ENCODE measurements around the gene HSPA1A. TPM values are rescaled to one million over a fixed set of nuclear protein-coding genes. Genes with fewer than 3 reads are reported as not detected.

HSPA1A gene
- total RNA-seq, 1 experiment from 2014 or later: 57.2 TPM

GRCh38 chr6:31864818-31865204, 49.5 kb downstream of the HSPA1A start (continued):
- no peak for TF ChIP-seq HMGXB4 (CRISPR knock-in tag; IDR thresholded peaks at IDR 0.05)

GRCh38 chr6:31865205-31866118, 50.1 kb downstream of the HSPA1A start:
- Mint-ChIP-seq H3K4me1 (peaks cover 21% of the 10 kb centered on the region), H3K36me3 (no peaks in the 10 kb centered on the region), H3K27ac (peak overlapping the region; percentile 41; the same call in 1 of the 2 replicates), H3K4me3 (peak overlapping the region; percentile 97), H3K9me3 (no peaks in the 10 kb centered on the region), H3K27me3 (ENCODE audit: low read depth) (peaks cover 2% of the 10 kb centered on the region; the same call in 1 of the 2 replicates)
- CTCF ChIA-PET: interaction anchor here (1.1 kb wide), 1 partner anchor 92 kb away, joined by 3 read pairs; no protein-coding TSS in a partner anchor
- ATAC-seq (no peak), DNase-seq (ENCODE audit: low spot score) (no peak)
- TF ChIP-seq GABPB1 (CRISPR knock-in tag; IDR thresholded peaks at IDR 0.05) (peak; percentile 76), ZNF671 (CRISPR knock-in tag; IDR thresholded peaks at IDR 0.05) (no peak), ZSCAN18 (CRISPR knock-in tag; IDR thresholded peaks at IDR 0.05) (no peak), NR1H2 (CRISPR knock-in tag; IDR thresholded peaks at IDR 0.05) (no peak), ZNF425 (CRISPR knock-in tag; conservative IDR thresholded peaks at IDR 0.05) (no peak)
- POLR2A ChIA-PET: no interaction called here

Other genes with a start within 250 kb of the HSPA1A start
- 0.46 to 1.2 TPM (median 0.87 TPM) in 3 replicates for gene LTA, start 243.3 kb upstream of the HSPA1A start, total RNA-seq (2021)
- 0.23 to 0.46 TPM (median 0.31 TPM) in 3 replicates for gene TNF, start 240.0 kb upstream of the HSPA1A start, total RNA-seq (2021)
- 1.0 to 1.5 TPM (median 1.3 TPM) in 3 replicates for gene LTB, start 233.1 kb upstream of the HSPA1A start, total RNA-seq (2021)
- 0.34 to 0.66 TPM in 2 of 3 replicates, not detected in the other for gene LST1, start 229.3 kb upstream of the HSPA1A start, total RNA-seq (2021)
- not detected in 3 replicates for gene NCR3, start 222.5 kb upstream of the HSPA1A start, total RNA-seq (2021)
- 5.4 to 8.5 TPM (median 7.1 TPM) in 3 replicates for gene AIF1, start 200.3 kb upstream of the HSPA1A start, total RNA-seq (2021)
- 372 to 381 TPM (median 373 TPM) in 3 replicates for gene PRRC2A, start 194.8 kb upstream of the HSPA1A start, total RNA-seq (2021)
- gene BAG6, start 162.9 kb upstream of the HSPA1A start, total RNA-seq (2021): 366 to 410 TPM (median 396 TPM) in 3 replicates
- gene APOM, start 159.6 kb upstream of the HSPA1A start, total RNA-seq (2021): 3.5 to 4.6 TPM (median 4.3 TPM) in 3 replicates
- gene C6orf47, start 154.8 kb upstream of the HSPA1A start, total RNA-seq (2021): 14.0 to 16.3 TPM (median 14.3 TPM) in 3 replicates
- gene GPANK1, start 150.5 kb upstream of the HSPA1A start, total RNA-seq (2021): 24.3 to 29.1 TPM (median 26.4 TPM) in 3 replicates
- gene CSNK2B, start 149.5 kb upstream of the HSPA1A start, total RNA-seq (2021): 153 to 183 TPM (median 161 TPM) in 3 replicates
- gene LY6G5B, start 145.6 kb upstream of the HSPA1A start, total RNA-seq (2021): 10.7 to 15.7 TPM (median 11.0 TPM) in 3 replicates
- 0.98 to 1.6 TPM (median 1.0 TPM) in 3 replicates for gene LY6G5C, start 134.5 kb upstream of the HSPA1A start, total RNA-seq (2021)
- 28.6 to 30.3 TPM (median 29.8 TPM) in 3 replicates for gene ABHD16A, start 112.2 kb upstream of the HSPA1A start, total RNA-seq (2021)
- not detected in 3 replicates for gene LY6G6F, start 108.7 kb upstream of the HSPA1A start, total RNA-seq (2021)
- gene LY6G6D, start 100.2 kb upstream of the HSPA1A start, total RNA-seq (2021): not detected in 3 replicates
- 0.21 to 0.35 TPM in 2 of 3 replicates, not detected in the other for gene LY6G6C, start 93.8 kb upstream of the HSPA1A start, total RNA-seq (2021)
- gene MPIG6B, start 92.2 kb upstream of the HSPA1A start, total RNA-seq (2021): 0.09 to 0.11 TPM (median 0.11 TPM) in 3 replicates
- 62.2 to 67.3 TPM (median 65.8 TPM) in 3 replicates for gene DDAH2, start 86.2 kb upstream of the HSPA1A start, total RNA-seq (2021)
- 229 to 244 TPM (median 230 TPM) in 3 replicates for gene CLIC1, start 79.0 kb upstream of the HSPA1A start, total RNA-seq (2021)
- gene MSH5, start 75.5 kb upstream of the HSPA1A start, total RNA-seq (2021): 43.1 to 62.3 TPM (median 56.1 TPM) in 3 replicates
- gene SAPCD1, start 52.9 kb upstream of the HSPA1A start, total RNA-seq (2021): 13.3 to 16.9 TPM (median 13.7 TPM) in 3 replicates
- 1.2 to 1.8 TPM (median 1.4 TPM) in 3 replicates for gene VWA7, start 38.2 kb upstream of the HSPA1A start, total RNA-seq (2021)
- 147 to 177 TPM (median 161 TPM) in 3 replicates for gene VARS1, start 19.8 kb upstream of the HSPA1A start, total RNA-seq (2021)
- 104 to 121 TPM (median 119 TPM) in 3 replicates for gene LSM2, start 8.6 kb upstream of the HSPA1A start, total RNA-seq (2021)
- gene HSPA1L, start 260 bp upstream of the HSPA1A start, total RNA-seq (2021): 1.2 to 2.1 TPM (median 1.9 TPM) in 3 replicates
- 75.3 to 105 TPM (median 96.4 TPM) in 3 replicates for gene HSPA1B, start 12.2 kb downstream of the HSPA1A start, total RNA-seq (2021)
- 42.6 to 44.8 TPM (median 42.8 TPM) in 3 replicates for gene NEU1, start 47.3 kb downstream of the HSPA1A start, total RNA-seq (2021)
- 3.1 to 3.5 TPM (median 3.5 TPM) in 3 replicates for gene SLC44A4, start 63.5 kb downstream of the HSPA1A start, total RNA-seq (2021)
- 137 to 169 TPM (median 168 TPM) in 3 replicates for gene EHMT2, start 82.2 kb downstream of the HSPA1A start, total RNA-seq (2021)
- 24.0 to 46.2 TPM (median 44.1 TPM) in 3 replicates for gene ZBTB12, start 86.5 kb downstream of the HSPA1A start, total RNA-seq (2021)
- gene C2, start 112.2 kb downstream of the HSPA1A start, total RNA-seq (2021): 1.3 TPM in 3 replicates
- gene CFB, start 130.6 kb downstream of the HSPA1A start, total RNA-seq (2021): 1.4 to 2.7 TPM (median 1.4 TPM) in 3 replicates
- gene NELFE, start 143.4 kb downstream of the HSPA1A start, total RNA-seq (2021): 73.8 to 88.7 TPM (median 79.0 TPM) in 3 replicates
- 80.0 to 84.0 TPM (median 81.8 TPM) in 3 replicates for gene SKIC2, start 143.6 kb downstream of the HSPA1A start, total RNA-seq (2021)
- 13.8 to 16.5 TPM (median 15.7 TPM) in 3 replicates for gene DXO, start 156.6 kb downstream of the HSPA1A start, total RNA-seq (2021)
- 3.8 to 5.2 TPM (median 4.2 TPM) in 3 replicates for gene C4A, start 166.5 kb downstream of the HSPA1A start, total RNA-seq (2021)
- 3.7 to 5.1 TPM (median 5.0 TPM) in 3 replicates for gene C4B, start 199.3 kb downstream of the HSPA1A start, total RNA-seq (2021)
- 1.2 to 1.5 TPM (median 1.4 TPM) in 3 replicates for gene CYP21A2, start 222.9 kb downstream of the HSPA1A start, total RNA-seq (2021)

Data from WTC11 (cell line).